H1 (cell line): ENCODE results near the gene AIF1L. TPM values are rescaled to one million over a fixed set of nuclear protein-coding genes. Genes with fewer than 3 reads are reported as not detected.

ENCODE experiments used
- CHD2 ChIP-seq: IDR thresholded peaks from 2 replicates; pipeline ENCODE4 v1.6.1; 2012; ENCODE audit warnings: low read length, improper control_type of control experiment
- SIRT6 ChIP-seq: IDR thresholded peaks from one replicate; pipeline ENCODE4 v1.7.1; 2012; ENCODE audit warnings: low read length, inconsistent platforms
- polyA plus RNA-seq, 7 experiments: library from polyadenylated mRNA; depleted of rRNA in 3 of 7; stranded (reverse) in 5 of 7; unstranded in 2 of 7; fragments of >200 nt in 5 of 7; fragments of 200-250 nt in 2 of 7; gene quantifications; 1 replicate in 5 of 7; 2 replicates in 1 of 7; 4 replicates in 1 of 7; pipeline versions ENCODE4 v1.2.1 to v1.2.3, GENCODE V29; 2011 to 2013; ENCODE audit warnings: missing spikeins in 2 of 7, mixed read lengths in 2 of 7
- total RNA-seq: library from RNA; stranded (reverse); fragmentation: NEBNext Ultra II Directional; extraction: Animal tissue kit (Norgen Biotek cat#: 25700); gene quantifications from 2 replicates; pipeline ENCODE4 v1.2.1, GENCODE V29; 2021

Gene AIF1L
- total and polyA plus RNA-seq, 2 of the 8 experiments (the other 6 are each of a cell fraction or from before 2014, with no cell fraction given) = 70.7 to 149 TPM

GRCh38 chr9:131162886-131163285 is 66.6 kb downstream of the AIF1L start (continued):
- TF ChIP-seq CHD2 (no peak), SIRT6 (no peak)
